Measurements from ENCODE around the gene CHRNA5. TPM values are rescaled to one million over a fixed set of nuclear protein-coding genes. Genes with fewer than 3 reads are reported as not detected.

The CHRNA5 gene
- total RNA-seq, 1 donor from 2014 or later = 2.6 TPM

- Histone ChIP-seq H3K9me3 (no peaks in the 10 kb centered on the region), H3K27ac (no peak overlapping the region), H3K4me1 (peaks cover 15% of the 10 kb centered on the region), H3K36me3 (no peaks in the 10 kb centered on the region), H3K27me3 (ENCODE audit: low read depth) (peaks cover 49% of the 10 kb centered on the region), H3K4me3 (no peak overlapping the region)
- TF ChIP-seq CTCF (IDR thresholded peaks at IDR 0.05) = peak; percentile 80
- ATAC-seq (peak; percentile 81 to 86), DNase-seq (peak; percentile 80)
- intact Hi-C loops (cut with DNase I) = no loop called here
These were observed 53.2 kb downstream of the CHRNA5 start for GRCh38 chr15:78618490-78618934.

- Histone ChIP-seq H3K9me3 (no peaks in the 10 kb centered on the region), H3K36me3 (no peaks in the 10 kb centered on the region), H3K4me3 (no peak overlapping the region), H3K4me1 (peaks cover 15% of the 10 kb centered on the region), H3K27me3 (ENCODE audit: low read depth) (peaks cover 55% of the 10 kb centered on the region), H3K27ac (no peak overlapping the region)
- intact Hi-C loops (cut with DNase I) = no loop called here
- ATAC-seq (no peak), DNase-seq (no peak)
- TF ChIP-seq CTCF (IDR thresholded peaks at IDR 0.05) = no peak
These were observed 54.0 kb downstream of the CHRNA5 start for GRCh38 chr15:78619022-78619950.

GRCh38 chr15:78620021-78620526, 54.8 kb downstream of the CHRNA5 start:
- intact Hi-C loops (cut with DNase I) = no loop called here
- Histone ChIP-seq H3K4me3 (peak overlapping the region; percentile 28), H3K36me3 (no peaks in the 10 kb centered on the region), H3K4me1 (peaks cover 15% of the 10 kb centered on the region), H3K9me3 (no peaks in the 10 kb centered on the region), H3K27me3 (ENCODE audit: low read depth) (peaks cover 56% of the 10 kb centered on the region), H3K27ac (no peak overlapping the region)
- no peak for TF ChIP-seq CTCF (IDR thresholded peaks at IDR 0.05)
- DNase-seq (no peak), ATAC-seq (no peak)

- Histone ChIP-seq H3K36me3 (no peaks in the 10 kb centered on the region), H3K4me1 (peaks cover 15% of the 10 kb centered on the region), H3K4me3 (peak within 1 kb of the TSS; percentile 28), H3K9me3 (no peaks in the 10 kb centered on the region), H3K27me3 (ENCODE audit: low read depth) (peaks cover 56% of the 10 kb centered on the region), H3K27ac (no peak within 1 kb of the TSS)
- no peak for TF ChIP-seq CTCF (IDR thresholded peaks at IDR 0.05)
- ATAC-seq (no peak), DNase-seq (no peak)
- intact Hi-C loops (cut with DNase I) = no loop called here
These were observed 55.5 kb downstream of the CHRNA5 start, which contains the start of gene CHRNA3 for GRCh38 chr15:78620527-78621421. Gene CHRNA3 (minus strand): TSS chr15:78620996. CDS start chr15:78620794, 202 bp downstream.

GRCh38 chr15:78621810-78622402, 56.6 kb downstream of the CHRNA5 start:
- intact Hi-C loops (cut with DNase I) = no loop called here
- peaks cover 56% of the 10 kb centered on the region for H3K27me3 ChIP-seq (ENCODE audit: low read depth)
- no peak for ATAC-seq

More at GRCh38 chr15:78621810-78622402, 56.6 kb downstream of the CHRNA5 start:
- Histone ChIP-seq H3K9me3 (no peaks in the 10 kb centered on the region), H3K4me3 (no peak overlapping the region), H3K36me3 (no peaks in the 10 kb centered on the region), H3K4me1 (peaks cover 15% of the 10 kb centered on the region), H3K27ac (no peak overlapping the region)
- TF ChIP-seq CTCF (IDR thresholded peaks at IDR 0.05) = no peak
- no peak for DNase-seq

All from lower lobe of right lung (tissue), 2 donors.